Endodermal cell (in vitro differentiated cells): ENCODE measurements around the gene NSMCE1. TPM values are rescaled to one million over a fixed set of nuclear protein-coding genes. Genes with fewer than 3 reads are reported as not detected.

Source experiments
- DNase-seq: peaks from one replicate; pipeline ENCODE4 v3.0.0-alpha.2; 2017
- H3K27ac ChIP-seq: 2 replicates; pipeline ENCODE4 v1.5.1; 2013; ENCODE audit warnings: mild to moderate bottlenecking, low read depth, low read length, moderate library complexity
- H3K27me3 ChIP-seq: 2 replicates; pipeline ENCODE4 v1.6.1; 2013; ENCODE audit warnings: mild to moderate bottlenecking, low read length, moderate library complexity; ENCODE audit not compliant: insufficient read depth, control insufficient read depth, poor library complexity, severe bottlenecking
- H3K36me3 ChIP-seq: 2 replicates; pipeline ENCODE4 v1.7.0; 2013; ENCODE audit warnings: mild to moderate bottlenecking, low read length, moderate library complexity; ENCODE audit not compliant: control insufficient read depth, insufficient read depth
- H3K4me1 ChIP-seq: one replicate; pipeline ENCODE4 v1.7.0; 2013; ENCODE audit warnings: low read length; ENCODE audit not compliant: control insufficient read depth, insufficient read depth
- H3K4me3 ChIP-seq: 2 replicates; pipeline ENCODE4 v1.5.1; 2013; ENCODE audit warnings: mild to moderate bottlenecking, low read length, moderate library complexity
- H3K9ac ChIP-seq: 2 replicates; pipeline ENCODE4 v1.6.1; 2013; ENCODE audit warnings: mild to moderate bottlenecking, low read length, moderate library complexity; ENCODE audit not compliant: poor library complexity, severe bottlenecking; ENCODE audit errors: extremely low read depth
- H3K9me3 ChIP-seq: 2 replicates; pipeline ENCODE4 v1.6.1; 2013; ENCODE audit warnings: mild to moderate bottlenecking, low read length, moderate library complexity; ENCODE audit not compliant: control insufficient read depth
- H3K27ac Mint-ChIP-seq: 2 replicates; pipeline ENCODE4 v1.8.0; 2020; ENCODE audit warnings: mixed read lengths
- H3K27me3 Mint-ChIP-seq: 2 replicates; pipeline ENCODE4 v1.8.0; 2021; ENCODE audit warnings: mild to moderate bottlenecking, mixed read lengths; ENCODE audit not compliant: insufficient read depth
- H3K36me3 Mint-ChIP-seq: 2 replicates; pipeline ENCODE4 v1.8.0; 2020; ENCODE audit warnings: low read depth, mixed read lengths
- H3K4me1 Mint-ChIP-seq: 2 replicates; pipeline ENCODE4 v1.8.0; 2020; ENCODE audit warnings: mixed read lengths
- H3K4me3 Mint-ChIP-seq: 2 replicates; pipeline ENCODE4 v1.8.0; 2020; ENCODE audit warnings: mild to moderate bottlenecking, moderate library complexity, mixed read lengths
- H3K9me3 Mint-ChIP-seq: 2 replicates; pipeline ENCODE4 v1.8.0; 2020; ENCODE audit warnings: mild to moderate bottlenecking, mixed read lengths
- CTCF ChIP-seq: fragments of 200-600 bp; sonication (generic); conservative IDR thresholded peaks from 2 replicates; pipeline ENCODE4 v1.5.0; 2021; ENCODE audit warnings: antibody characterized with exemption, mild to moderate bottlenecking
- WGBS, 2 experiments: methylation state at CpG; one replicate each; pipeline versions ENCODE4 v1.1.5 to v1.1.7; 2013; ENCODE audit warnings: missing lambda C conversion rate in 2 of 2, mixed read lengths in 1 of 2; ENCODE audit not compliant: insufficient coverage in 1 of 2, insufficient read length in 1 of 2; 5-methylcytosine and 5-hydroxymethylcytosine counted together
- total RNA-seq, 2 donors: library from RNA; stranded (reverse); fragmentation: NEBNext Ultra II Directional in 1 of 2; extraction: Animal tissue kit (Norgen Biotek cat#: 25700) in 1 of 2; gene quantifications; 2 replicates in 1 of 2; 3 replicates in 1 of 2; pipeline ENCODE4 v1.2.1, GENCODE V29; 2021

The NSMCE1 gene
- total RNA-seq, 2 donors from 2014 or later: 22.3 to 22.4 TPM

GRCh38 chr16:27177031-27177774 lies 91.4 kb downstream of the NSMCE1 start:
- no peaks in the 10 kb centered on the region for H3K4me1 Mint-ChIP-seq
- H3K9ac ChIP-seq: no peak overlapping the region
- H3K27me3 Mint-ChIP-seq: no peaks in the 10 kb centered on the region
- DNase-seq: no peak
- H3K9me3 ChIP-seq: no peaks in the 10 kb centered on the region
- H3K36me3 ChIP-seq: no peaks in the 10 kb centered on the region
- H3K4me1 ChIP-seq: no peaks in the 10 kb centered on the region
- H3K36me3 Mint-ChIP-seq: no peaks in the 10 kb centered on the region
- H3K4me3 ChIP-seq: no peak overlapping the region
- no peak overlapping the region for H3K27ac ChIP-seq
- no peak overlapping the region for H3K4me3 Mint-ChIP-seq
- 89 to 93% methylated on average over 8 to 13 of the region's 13 CpGs for WGBS, 2 experiments
- no peaks in the 10 kb centered on the region for H3K27me3 ChIP-seq
- no peak overlapping the region for H3K27ac Mint-ChIP-seq
- TF ChIP-seq CTCF: no peak
- peaks cover 2% of the 10 kb centered on the region for H3K9me3 Mint-ChIP-seq

GRCh38 chr16:27175888-27176287 lies 92.7 kb downstream of the NSMCE1 start:
- Histone ChIP-seq H3K36me3 (no peaks in the 10 kb centered on the region), H3K4me1 (no peaks in the 10 kb centered on the region), H3K9me3 (no peaks in the 10 kb centered on the region), H3K4me3 (no peak overlapping the region), H3K27ac (no peak overlapping the region), H3K27me3 (no peaks in the 10 kb centered on the region), H3K9ac (no peak overlapping the region)
- no peaks in the 10 kb centered on the region for H3K4me1 Mint-ChIP-seq
- DNase-seq: peak; percentile 52
- no peaks in the 10 kb centered on the region for H3K36me3 Mint-ChIP-seq
- WGBS, 2 experiments: 89 to 93% methylated on average over 8 of the region's 8 CpGs
- no peak overlapping the region for H3K4me3 Mint-ChIP-seq
- no peaks in the 10 kb centered on the region for H3K27me3 Mint-ChIP-seq
- peaks cover 8% of the 10 kb centered on the region for H3K9me3 Mint-ChIP-seq
- no peak overlapping the region for H3K27ac Mint-ChIP-seq
- no peak for TF ChIP-seq CTCF

Other genes with a start within 250 kb of the NSMCE1 start
- gene C16orf82, start 201.8 kb downstream of the NSMCE1 start, total RNA-seq: not detected
- gene KDM8, start 65.2 kb downstream of the NSMCE1 start, total RNA-seq: 10 to 100 TPM; 11.0 to 12.1 TPM
- gene IL4R, start 45.2 kb upstream of the NSMCE1 start, total RNA-seq: 10 to 100 TPM; 30.6 to 31.6 TPM
- gene IL21R, start 133.4 kb upstream of the NSMCE1 start, total RNA-seq: under 1 TPM in 1 of 2 donors, not detected in 1; 0.18 TPM